Immature natural killer cell (primary cell): ENCODE data around the gene PSMC3IP. TPM values are rescaled to one million over a fixed set of nuclear protein-coding genes. Genes with fewer than 3 reads are reported as not detected.
A peak's percentile ranks its signal among the peaks of the same experiment; 100 is the strongest.

Experiments
- DNase-seq, 3 donors: peaks; one replicate each; pipeline ENCODE4 v3.0.0; 2022; ENCODE audit warnings: mixed read lengths in 1 of 3
- H3K27ac Mint-ChIP-seq, 6 donors: one replicate each; pipeline ENCODE4 v1.8.0; 2020; ENCODE audit warnings: mixed read lengths in 6 of 6, mild to moderate bottlenecking in 5 of 6, inconsistent platforms in 4 of 6, moderate library complexity in 3 of 6
- H3K27me3 Mint-ChIP-seq, 3 donors: one replicate each; pipeline ENCODE4 v1.8.0; 2020 to 2021; ENCODE audit warnings: low read depth in 3 of 3, mild to moderate bottlenecking in 3 of 3, mixed read lengths in 3 of 3, moderate library complexity in 3 of 3, inconsistent platforms in 1 of 3
- H3K36me3 Mint-ChIP-seq, 3 donors: one replicate each; pipeline ENCODE4 v1.8.0; 2020; ENCODE audit warnings: mixed read lengths in 3 of 3, inconsistent platforms in 2 of 3, mild to moderate bottlenecking in 2 of 3
- H3K4me1 Mint-ChIP-seq, 2 donors: one replicate each; pipeline ENCODE4 v1.8.0; 2020; ENCODE audit warnings: inconsistent platforms in 2 of 2, mild to moderate bottlenecking in 2 of 2, mixed read lengths in 2 of 2, moderate library complexity in 1 of 2
- H3K4me3 Mint-ChIP-seq, 5 donors: one replicate each; pipeline ENCODE4 v1.8.0; 2020; ENCODE audit warnings: mild to moderate bottlenecking in 5 of 5, mixed read lengths in 5 of 5, inconsistent platforms in 3 of 5, moderate library complexity in 3 of 5
- H3K9me3 Mint-ChIP-seq, 6 donors: one replicate each; pipeline ENCODE4 v1.8.0; 2020; ENCODE audit warnings: mild to moderate bottlenecking in 6 of 6, mixed read lengths in 6 of 6, inconsistent platforms in 4 of 6, moderate library complexity in 3 of 6
- polyA plus RNA-seq, 3 donors: library from polyadenylated mRNA; unstranded; fragments of 300-500 nt; fragmentation: Illumina TruSeq; gene quantifications; one replicate each; pipeline ENCODE4 v1.2.3, GENCODE V29; 2021

PSMC3IP gene
- polyA plus RNA-seq, 3 donors from 2014 or later, result 0.91 to 3.0 (median 1.5) TPM

GRCh38 chr17:42578282-42578869 is 847 bp upstream of the PSMC3IP start:
- H3K4me1 Mint-ChIP-seq, result peaks cover 33 to 44% of the 10 kb centered on the region in 2 donors
- no peaks in the 10 kb centered on the region for H3K9me3 Mint-ChIP-seq
- H3K36me3 Mint-ChIP-seq, result peaks cover 6 to 18% (median 7%) of the 10 kb centered on the region in 3 donors
- H3K27ac Mint-ChIP-seq, result peak overlapping the region; percentile 89 to 98 (median 98)
- H3K4me3 Mint-ChIP-seq, result peak overlapping the region; percentile 96 to 100 (median 99)
- DNase-seq, result peak; percentile 50 to 55 (median 53)
- H3K27me3 Mint-ChIP-seq, result peaks cover 0 to 7% (median 0%) of the 10 kb centered on the region in 3 donors

GRCh38 chr17:42577140-42577531 is 393 bp downstream of the PSMC3IP start:
- Mint-ChIP-seq H3K4me3 (peak overlapping the region; percentile 96 to 100 (median 99)), H3K4me1 (peaks cover 35 to 53% of the 10 kb centered on the region in 2 donors), H3K9me3 (no peaks in the 10 kb centered on the region), H3K27me3 (peaks cover 0 to 8% (median 2%) of the 10 kb centered on the region in 3 donors), H3K27ac (peak overlapping the region in 5 of 6 donors; percentile 42 to 98 (median 85)), H3K36me3 (peaks cover 9 to 15% (median 14%) of the 10 kb centered on the region in 3 donors)
- no peak for DNase-seq

- H3K27ac Mint-ChIP-seq, result no peak overlapping the region
- no peak overlapping the region for H3K4me3 Mint-ChIP-seq
- no peaks in the 10 kb centered on the region for H3K9me3 Mint-ChIP-seq
- H3K27me3 Mint-ChIP-seq, result peaks cover 0 to 8% (median 2%) of the 10 kb centered on the region in 3 donors
- DNase-seq, result no peak
- peaks cover 15 to 25% (median 16%) of the 10 kb centered on the region in 3 donors for H3K36me3 Mint-ChIP-seq
- H3K4me1 Mint-ChIP-seq, result peaks cover 35 to 53% of the 10 kb centered on the region in 2 donors
These were observed 3.1 kb downstream of the PSMC3IP start for GRCh38 chr17:42574463-42574862.

- DNase-seq, result no peak
- H3K9me3 Mint-ChIP-seq, result no peaks in the 10 kb centered on the region
- H3K4me1 Mint-ChIP-seq, result peaks cover 37 to 56% of the 10 kb centered on the region in 2 donors
- peaks cover 0 to 9% (median 2%) of the 10 kb centered on the region in 3 donors for H3K27me3 Mint-ChIP-seq
- peak overlapping the region in 3 of 6 donors; percentile 44 to 63 (median 56) for H3K27ac Mint-ChIP-seq
- peaks cover 15 to 28% (median 16%) of the 10 kb centered on the region in 3 donors for H3K36me3 Mint-ChIP-seq
- no peak overlapping the region for H3K4me3 Mint-ChIP-seq
These were observed 4.4 kb downstream of the PSMC3IP start for GRCh38 chr17:42573095-42573494.

- DNase-seq, result no peak
- Mint-ChIP-seq H3K9me3 (no peaks in the 10 kb centered on the region), H3K27ac (peak overlapping the region in 1 of 6 donors; percentile 30), H3K27me3 (peaks cover 3 to 15% (median 5%) of the 10 kb centered on the region in 3 donors), H3K36me3 (peaks cover 15 to 31% (median 16%) of the 10 kb centered on the region in 3 donors), H3K4me3 (no peak overlapping the region), H3K4me1 (peaks cover 33 to 50% of the 10 kb centered on the region in 2 donors)
These were observed 5.9 kb downstream of the PSMC3IP start for GRCh38 chr17:42571435-42572225.

GRCh38 chr17:42568341-42569111 is 9.0 kb downstream of the PSMC3IP start:
- Mint-ChIP-seq H3K27me3 (peaks cover 8 to 17% (median 11%) of the 10 kb centered on the region in 3 donors), H3K36me3 (peaks cover 9 to 28% (median 12%) of the 10 kb centered on the region in 3 donors), H3K9me3 (no peaks in the 10 kb centered on the region), H3K4me3 (peak overlapping the region; percentile 32 to 98 (median 56)), H3K27ac (peak overlapping the region in 3 of 6 donors; percentile 71 to 98 (median 74)), H3K4me1 (peaks cover 35 to 41% of the 10 kb centered on the region in 2 donors)
- DNase-seq, result no peak

- peak; percentile 93 to 94 (median 93) for DNase-seq
- Mint-ChIP-seq H3K27ac (peak within 1 kb of the TSS; percentile 82 to 98 (median 92)), H3K4me1 (peaks cover 44% of the 10 kb centered on the region in 2 donors), H3K27me3 (peaks cover 13 to 21% (median 13%) of the 10 kb centered on the region in 3 donors), H3K4me3 (peak within 1 kb of the TSS; percentile 93 to 98 (median 94)), H3K36me3 (peaks cover 0 to 23% (median 7%) of the 10 kb centered on the region in 3 donors), H3K9me3 (no peaks in the 10 kb centered on the region)
These were observed 10.5 kb downstream of the PSMC3IP start, which contains the start of gene MLX for GRCh38 chr17:42566883-42567573. MLX (plus strand) TSS chr17:42567100; CDS start chr17:42567125, 25 bp downstream.

- Mint-ChIP-seq H3K27ac (peak overlapping the region; percentile 82 to 98 (median 89)), H3K4me1 (peaks cover 51% of the 10 kb centered on the region in 2 donors), H3K36me3 (peaks cover 0 to 17% (median 7%) of the 10 kb centered on the region in 3 donors), H3K27me3 (peaks cover 17 to 25% (median 17%) of the 10 kb centered on the region in 3 donors), H3K4me3 (peak overlapping the region; percentile 93 to 98 (median 94)), H3K9me3 (no peaks in the 10 kb centered on the region)
- no peak for DNase-seq
These were observed 11.2 kb downstream of the PSMC3IP start for GRCh38 chr17:42566215-42566882.

GRCh38 chr17:42565523-42566214 is 11.9 kb downstream of the PSMC3IP start:
- H3K9me3 Mint-ChIP-seq, result no peaks in the 10 kb centered on the region
- peaks cover 53% of the 10 kb centered on the region in 2 donors for H3K4me1 Mint-ChIP-seq
- peaks cover 17 to 25% (median 18%) of the 10 kb centered on the region in 3 donors for H3K27me3 Mint-ChIP-seq
- peak overlapping the region in 3 of 5 donors; percentile 93 to 98 (median 93) for H3K4me3 Mint-ChIP-seq
- peak overlapping the region; percentile 82 to 98 (median 89) for H3K27ac Mint-ChIP-seq
- H3K36me3 Mint-ChIP-seq, result peaks cover 0 to 12% (median 0%) of the 10 kb centered on the region in 3 donors
- no peak for DNase-seq

- H3K4me1 Mint-ChIP-seq, result peaks cover 54 to 57% of the 10 kb centered on the region in 2 donors
- peaks cover 0 to 12% (median 0%) of the 10 kb centered on the region in 3 donors for H3K36me3 Mint-ChIP-seq
- DNase-seq, result no peak
- no peaks in the 10 kb centered on the region for H3K9me3 Mint-ChIP-seq
- H3K4me3 Mint-ChIP-seq, result peak overlapping the region; percentile 18 to 52 (median 43)
- peaks cover 17 to 26% (median 19%) of the 10 kb centered on the region in 3 donors for H3K27me3 Mint-ChIP-seq
- peak overlapping the region in 4 of 6 donors; percentile 17 to 88 (median 56) for H3K27ac Mint-ChIP-seq
These were observed 12.6 kb downstream of the PSMC3IP start for GRCh38 chr17:42564815-42565522.

GRCh38 chr17:42563950-42564349 is 13.6 kb downstream of the PSMC3IP start:
- Mint-ChIP-seq H3K27me3 (peaks cover 17 to 26% (median 22%) of the 10 kb centered on the region in 3 donors), H3K27ac (peak overlapping the region in 5 of 6 donors; percentile 47 to 87 (median 75)), H3K36me3 (peaks cover 0 to 12% (median 0%) of the 10 kb centered on the region in 3 donors), H3K4me1 (peaks cover 53% of the 10 kb centered on the region in 2 donors), H3K4me3 (peak overlapping the region; percentile 76 to 93 (median 92)), H3K9me3 (no peaks in the 10 kb centered on the region)
- DNase-seq, result no peak
